Stimulated activated CD8-positive, alpha-beta memory T cell treated with anti-CD3 and anti-CD28 coated beads, Interleukin-15, amount 100 ng/mL, for 48 hours (primary cell): ENCODE results near the gene PTPRZ1.

ENCODE experiments used
- DNase-seq, 2 donors: peaks; one replicate each; pipeline ENCODE4 v3.0.0-alpha.2; 2020; ENCODE audit warnings: low read depth in 2 of 2

PTPRZ1 gene

GRCh38 chr7:122054393-122054792, 181.4 kb downstream of the PTPRZ1 start:
- DNase-seq = no peak

GRCh38 chr7:122055073-122055472, 182.1 kb downstream of the PTPRZ1 start:
- DNase-seq = no peak

- DNase-seq = no peak
Observed at GRCh38 chr7:122056977-122057376, 184.0 kb downstream of the PTPRZ1 start.

GRCh38 chr7:122059542-122059941, 186.6 kb downstream of the PTPRZ1 start:
- DNase-seq = no peak

- no peak for DNase-seq
Observed at GRCh38 chr7:122063146-122063545, 190.2 kb downstream of the PTPRZ1 start.

DNA sequence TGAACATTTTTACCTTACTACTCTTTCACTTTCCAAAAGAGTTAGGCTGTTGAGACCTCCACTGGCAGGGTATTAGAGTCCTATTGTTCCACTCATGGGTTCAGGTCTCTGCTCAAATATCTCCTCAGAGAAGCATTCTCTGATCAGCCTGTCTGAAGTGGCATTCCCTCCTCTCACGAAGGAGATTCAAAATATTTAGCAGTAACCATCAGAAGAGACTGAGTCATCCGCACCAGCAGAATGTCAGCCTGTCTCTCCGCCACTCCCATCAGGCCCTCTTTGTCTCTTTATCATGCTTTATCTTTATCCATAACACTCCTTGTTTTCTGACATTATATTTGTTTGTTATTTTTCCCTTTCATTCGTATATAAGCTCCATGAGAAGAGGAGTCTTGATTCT, 192.0 kb downstream of the PTPRZ1 start:
- no peak for DNase-seq

DNA sequence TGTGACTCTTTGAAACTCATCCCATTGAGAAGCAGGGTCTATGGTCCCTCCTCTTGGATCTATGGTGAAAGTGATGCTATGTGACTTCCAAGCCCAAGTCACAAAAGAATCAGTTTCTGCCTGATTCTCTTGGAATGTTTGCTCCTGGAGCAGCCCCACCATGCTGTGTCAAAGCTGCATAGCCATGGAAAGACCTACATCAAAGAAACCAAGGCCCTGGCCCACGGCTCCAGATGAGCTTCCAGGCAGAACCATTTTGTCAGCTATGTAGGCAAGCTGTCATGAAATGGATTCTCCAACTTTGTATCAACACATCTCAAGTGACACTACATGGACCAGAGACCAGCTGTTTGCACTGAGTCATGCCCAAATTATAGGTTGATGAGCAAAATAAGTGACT, 194.1 kb downstream of the PTPRZ1 start:
- no peak for DNase-seq

- no peak for DNase-seq
Observed at GRCh38 chr7:122068046-122068445, 195.1 kb downstream of the PTPRZ1 start.

GRCh38 chr7:122068999-122069398, 196.0 kb downstream of the PTPRZ1 start:
- DNase-seq = no peak

GRCh38 chr7:122070062-122070461, 197.1 kb downstream of the PTPRZ1 start:
- DNase-seq = no peak

DNA sequence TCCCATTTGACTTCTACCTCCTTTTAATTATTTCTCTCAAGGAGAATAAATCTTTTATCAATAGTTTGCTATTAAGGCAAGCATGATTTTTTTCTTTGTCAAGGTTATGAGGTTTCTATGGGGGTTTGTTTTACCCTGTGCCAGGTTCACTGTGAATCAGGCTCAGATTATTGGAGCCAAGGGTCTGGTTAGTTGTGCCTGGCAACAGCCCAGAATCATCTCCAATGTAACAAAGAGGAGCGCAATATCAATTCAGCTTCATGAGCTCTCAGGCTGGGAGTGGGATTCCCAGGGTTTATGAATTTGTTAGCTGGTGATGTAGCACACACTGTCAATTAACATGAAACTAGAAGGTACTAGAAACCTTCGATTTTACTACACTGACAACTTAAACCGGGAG, 197.9 kb downstream of the PTPRZ1 start:
- DNase-seq = no peak

DNA sequence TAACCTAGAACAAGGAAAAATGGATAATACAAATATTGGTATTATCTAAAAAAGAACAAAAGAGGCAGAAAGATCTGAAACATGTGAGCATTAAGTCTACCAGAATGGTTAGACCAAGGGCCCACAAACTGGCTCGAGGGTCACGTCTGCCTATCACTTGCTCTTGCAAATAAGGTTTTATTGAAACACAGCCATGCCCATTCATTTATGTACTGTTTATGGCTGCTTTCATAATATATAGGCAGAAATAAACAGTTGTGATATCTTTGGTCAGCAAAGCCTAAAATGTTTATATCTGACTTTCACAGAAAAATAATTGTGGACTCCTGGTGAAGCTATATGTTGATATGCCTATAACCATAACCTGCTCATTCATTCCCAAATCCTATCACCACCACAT, 199.3 kb downstream of the PTPRZ1 start:
- DNase-seq = no peak

DNA sequence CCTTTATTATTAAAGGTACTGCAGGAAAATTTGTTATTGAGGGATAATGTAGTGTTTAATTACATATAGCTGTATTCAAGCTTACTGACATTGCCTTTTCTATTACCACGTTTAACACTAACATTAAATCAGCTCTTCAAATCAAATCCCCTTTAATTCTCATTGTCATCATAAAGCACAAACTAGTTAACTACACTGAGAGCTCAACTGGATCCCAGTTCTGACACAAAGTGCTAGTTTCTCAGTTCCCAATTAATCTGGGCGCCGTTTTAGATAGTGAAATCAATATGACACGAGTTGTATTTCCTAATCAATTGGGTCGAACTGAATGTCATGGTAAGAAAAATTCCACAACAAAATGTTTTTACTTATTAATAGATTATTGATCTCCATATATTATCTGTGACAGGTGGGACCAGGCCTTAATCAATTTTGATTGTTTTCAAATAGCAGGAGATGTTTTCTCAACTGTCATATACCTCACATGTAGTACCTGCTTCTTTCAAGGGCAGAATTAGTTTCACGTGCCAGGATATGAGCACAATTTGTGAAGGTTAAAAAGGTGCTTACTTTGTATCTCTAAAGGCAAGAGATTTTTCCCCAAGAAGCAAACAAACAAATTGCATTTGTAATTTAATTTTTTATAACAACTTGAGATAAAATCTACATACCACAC, 200.1 kb downstream of the PTPRZ1 start:
- DNase-seq = no peak

GRCh38 chr7:122073635-122074034, 200.7 kb downstream of the PTPRZ1 start:
- no peak for DNase-seq

- DNase-seq = no peak
Observed at GRCh38 chr7:122082160-122082559, 209.2 kb downstream of the PTPRZ1 start.

DNA sequence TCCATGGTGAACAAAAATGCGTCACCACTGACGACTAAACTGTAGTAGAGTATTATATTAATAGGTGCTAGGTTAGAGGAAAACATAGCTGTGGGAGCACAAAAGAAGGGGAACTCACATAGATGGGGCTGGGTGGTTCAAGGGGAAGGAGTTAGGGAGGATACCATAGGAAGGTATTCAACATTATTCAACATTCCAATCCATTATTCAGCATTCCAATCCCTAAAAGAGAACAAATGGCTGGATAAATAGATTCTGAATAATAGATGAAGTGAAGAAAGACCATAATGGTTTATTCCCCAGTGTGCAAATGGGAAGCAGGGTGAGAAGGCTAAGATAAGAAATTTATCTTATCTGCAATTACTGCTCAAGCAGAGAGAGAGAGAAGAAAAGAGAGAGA, 209.7 kb downstream of the PTPRZ1 start:
- DNase-seq = no peak

- DNase-seq = peak; percentile 2 to 7
Observed at GRCh38 chr7:122092964-122093797, 220.2 kb downstream of the PTPRZ1 start.

DNA sequence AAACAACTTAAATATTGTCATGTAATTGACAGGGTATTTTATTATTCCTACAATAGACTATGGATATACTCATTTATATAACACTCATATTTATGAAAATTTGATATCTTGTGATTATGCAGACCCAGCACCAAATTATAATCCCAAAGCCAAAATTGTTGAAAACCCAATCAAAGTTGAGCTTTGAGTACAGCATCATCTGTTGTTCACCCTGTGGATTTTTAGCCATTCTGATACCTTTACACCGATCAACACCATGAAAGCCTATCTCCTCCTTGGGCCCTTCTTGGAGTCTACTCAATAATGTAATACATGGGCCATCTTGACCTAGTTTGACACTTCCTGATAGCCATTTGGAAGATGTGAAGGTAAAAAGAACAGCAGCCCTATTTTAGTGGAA, 221.6 kb downstream of the PTPRZ1 start:
- no peak for DNase-seq

GRCh38 chr7:122095642-122096041, 222.7 kb downstream of the PTPRZ1 start:
- DNase-seq = no peak

GRCh38 chr7:122100021-122100420, 227.1 kb downstream of the PTPRZ1 start:
- no peak for DNase-seq

- no peak for DNase-seq
Observed at GRCh38 chr7:122103064-122103463, 230.1 kb downstream of the PTPRZ1 start.
